PC-9 (cell line): ENCODE results near the gene CAPZB. TPM values are rescaled to one million over a fixed set of nuclear protein-coding genes. Genes with fewer than 3 reads are reported as not detected.

ENCODE experiments used
- BruUV-seq: library from RNA; stranded (reverse); fragments of 400-500 nt; replicated peaks from 2 replicates; lab custom pipeline; 2021; lab: Mats Ljungman, UMichigan
- CTCF ChIA-PET: fragments of 300-600 bp; sonication (Branson Sonifier 250); formaldehyde crosslinking; loops from one replicate; lab custom pipeline; 2022; ENCODE audit warnings: antibody characterized with exemption; lab: Charles Lee
- POLR2A ChIA-PET: fragments of 300-600 bp; sonication (Branson Sonifier 250); formaldehyde crosslinking; loops from one replicate; lab custom pipeline; 2022; ENCODE audit warnings: antibody characterized with exemption; ENCODE audit not compliant: unreplicated experiment; lab: Charles Lee
- DNase-seq, 2 experiments: peaks; one replicate each; pipeline versions ENCODE4 v3.0.0 to v3.0.0-alpha.2; 2015 to 2022; ENCODE audit warnings: mixed read lengths in 1 of 2
- H2AFZ ChIP-seq: fragments of 200-600 bp; sonication (generic); 2 replicates; pipeline ENCODE4 v1.8.1; 2017; ENCODE audit warnings: antibody characterized with exemption
- H3F3A ChIP-seq: fragments of 200-600 bp; sonication (generic); 2 replicates; pipeline ENCODE4 v1.8.1; 2017; ENCODE audit warnings: antibody characterized with exemption, mild to moderate bottlenecking, low read depth; ENCODE audit not compliant: insufficient read depth
- H3K27ac ChIP-seq: fragments of 200-600 bp; sonication (generic); 2 replicates; pipeline ENCODE4 v1.6.1; 2016; ENCODE audit warnings: mixed run types
- H3K27me3 ChIP-seq: fragments of 200-600 bp; sonication (generic); 2 replicates; pipeline ENCODE4 v1.6.1; 2016; ENCODE audit warnings: low read depth, mixed run types; ENCODE audit not compliant: insufficient read depth
- H3K36me3 ChIP-seq: fragments of 200-600 bp; sonication (generic); 2 replicates; pipeline ENCODE4 v1.6.1; 2016; ENCODE audit warnings: low read depth, mixed run types
- H3K4me1 ChIP-seq: fragments of 200-600 bp; sonication (generic); replicated peaks from 2 replicates; pipeline ENCODE4 v1.6.1; 2016; ENCODE audit warnings: mixed run types; ENCODE audit not compliant: insufficient read depth
- H3K4me2 ChIP-seq: fragments of 200-600 bp; sonication (generic); 2 replicates; pipeline ENCODE4 v1.6.1; 2017; ENCODE audit warnings: mixed run types
- H3K4me3 ChIP-seq: fragments of 200-600 bp; sonication (generic); 2 replicates; pipeline ENCODE4 v1.6.1; 2016; ENCODE audit warnings: mixed run types
- H3K79me2 ChIP-seq: fragments of 200-600 bp; sonication (generic); 2 replicates; pipeline ENCODE4 v1.6.1; 2017; ENCODE audit warnings: low read depth, mixed run types
- H3K9me2 ChIP-seq: fragments of 200-600 bp; sonication (generic); 2 replicates; pipeline ENCODE4 v1.8.1; 2017; ENCODE audit warnings: mild to moderate bottlenecking; ENCODE audit not compliant: insufficient read depth
- H3K9me3 ChIP-seq: fragments of 200-600 bp; sonication (generic); 2 replicates; pipeline ENCODE4 v1.8.1; 2016; ENCODE audit warnings: low read depth; ENCODE audit not compliant: insufficient read depth
- H4K20me1 ChIP-seq: fragments of 200-600 bp; sonication (generic); 2 replicates; pipeline ENCODE4 v1.8.1; 2017; ENCODE audit not compliant: insufficient read depth
- EZH2 ChIP-seq: fragments of 200-600 bp; sonication (generic); IDR thresholded peaks from 2 replicates; pipeline ENCODE4 v1.8.0; 2017; ENCODE audit warnings: antibody characterized with exemption, low read depth
- intact Hi-C: fragments of 100-400 bp; cut with micrococcal nuclease; formaldehyde crosslinking; loops from one replicate; pipeline ENCODE4 v1.10.0; 2022; ENCODE audit not compliant: unreplicated experiment
- total RNA-seq: library from RNA; stranded (reverse); gene quantifications from 2 replicates; pipeline ENCODE4 v1.2.3, GENCODE V29; 2021
- TF ChIP-seq, protein P1 (sequence below): fragments of 200-600 bp; sonication (generic); conservative IDR thresholded peaks from 2 replicates; pipeline ENCODE4 v1.6.1; 2017; ENCODE audit warnings: mixed run types, antibody characterized with exemption, mild to moderate bottlenecking, moderate library complexity

CAPZB gene
- total RNA-seq, 1 experiment from 2014 or later, result 222 TPM

DNA sequence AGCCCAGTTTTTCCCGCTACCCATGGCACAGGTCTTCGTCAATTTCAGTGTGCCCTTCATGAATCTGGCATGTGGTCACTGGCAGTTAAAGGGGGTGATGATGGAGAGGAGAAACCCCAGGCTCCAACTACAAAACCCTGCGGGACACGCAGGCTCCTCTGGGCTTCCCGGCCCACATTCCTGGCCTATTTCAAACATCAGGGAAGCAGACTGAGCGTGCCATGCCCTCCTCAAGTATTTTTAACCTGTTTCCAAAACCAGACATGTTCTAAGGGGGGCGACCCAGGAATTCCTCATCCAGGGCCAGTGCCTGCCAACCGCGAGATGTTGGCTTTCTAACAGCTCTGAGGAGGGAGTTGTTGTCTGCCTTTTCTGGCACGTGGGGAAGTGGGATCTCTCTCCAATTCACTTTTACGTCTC is 85.1 kb downstream of the CAPZB start:
- no peak overlapping the region for H2AFZ ChIP-seq
- TSS peak; percentile 5 for BruUV-seq
- no peak overlapping the region for H3K27ac ChIP-seq
- H3K79me2 ChIP-seq, result no peaks in the 10 kb centered on the region; the same call in 1 of the 2 replicates
- H3K27me3 ChIP-seq, result no peaks in the 10 kb centered on the region
- no peaks in the 10 kb centered on the region for H3K4me1 ChIP-seq
- TF ChIP-seq EZH2, result no peak
- TF ChIP-seq, protein P1, sequence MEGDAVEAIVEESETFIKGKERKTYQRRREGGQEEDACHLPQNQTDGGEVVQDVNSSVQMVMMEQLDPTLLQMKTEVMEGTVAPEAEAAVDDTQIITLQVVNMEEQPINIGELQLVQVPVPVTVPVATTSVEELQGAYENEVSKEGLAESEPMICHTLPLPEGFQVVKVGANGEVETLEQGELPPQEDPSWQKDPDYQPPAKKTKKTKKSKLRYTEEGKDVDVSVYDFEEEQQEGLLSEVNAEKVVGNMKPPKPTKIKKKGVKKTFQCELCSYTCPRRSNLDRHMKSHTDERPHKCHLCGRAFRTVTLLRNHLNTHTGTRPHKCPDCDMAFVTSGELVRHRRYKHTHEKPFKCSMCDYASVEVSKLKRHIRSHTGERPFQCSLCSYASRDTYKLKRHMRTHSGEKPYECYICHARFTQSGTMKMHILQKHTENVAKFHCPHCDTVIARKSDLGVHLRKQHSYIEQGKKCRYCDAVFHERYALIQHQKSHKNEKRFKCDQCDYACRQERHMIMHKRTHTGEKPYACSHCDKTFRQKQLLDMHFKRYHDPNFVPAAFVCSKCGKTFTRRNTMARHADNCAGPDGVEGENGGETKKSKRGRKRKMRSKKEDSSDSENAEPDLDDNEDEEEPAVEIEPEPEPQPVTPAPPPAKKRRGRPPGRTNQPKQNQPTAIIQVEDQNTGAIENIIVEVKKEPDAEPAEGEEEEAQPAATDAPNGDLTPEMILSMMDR, result no peak
- intact Hi-C loops, result no loop called here
- no peak overlapping the region for H3K4me2 ChIP-seq
- H3K9me3 ChIP-seq, result no peaks in the 10 kb centered on the region
- POLR2A ChIA-PET, result no interaction called here
- CTCF ChIA-PET, result no interaction called here
- peaks cover 7% of the 10 kb centered on the region; the same call in 1 of the 2 replicates for H4K20me1 ChIP-seq
- no peaks in the 10 kb centered on the region for H3F3A ChIP-seq
- H3K36me3 ChIP-seq, result no peaks in the 10 kb centered on the region
- no peak for DNase-seq
- no peaks in the 10 kb centered on the region for H3K9me2 ChIP-seq
- H3K4me3 ChIP-seq, result no peak overlapping the region

DNA sequence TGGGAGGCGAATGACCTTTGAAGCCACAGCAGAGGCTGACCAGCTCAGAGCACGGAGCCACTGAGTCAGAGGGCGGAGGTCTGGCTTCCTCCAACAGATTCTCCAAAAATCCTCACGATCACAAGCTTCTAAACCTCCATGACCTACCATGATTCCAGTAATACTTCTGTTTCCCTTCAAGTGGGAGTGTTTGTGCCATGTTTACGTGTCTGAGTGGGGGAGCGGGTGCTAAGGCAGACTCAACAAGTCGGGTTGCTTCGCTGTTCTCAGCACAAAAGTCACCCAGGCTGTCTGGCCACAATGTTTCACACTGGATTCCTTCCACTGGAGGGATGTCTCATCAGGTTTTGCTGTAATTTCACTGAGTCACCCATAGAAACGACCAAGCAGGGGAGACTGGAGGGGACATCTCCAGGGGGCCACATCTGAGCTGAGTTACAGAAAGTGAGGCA is 87.0 kb downstream of the CAPZB start:
- Histone ChIP-seq H3K36me3 (no peaks in the 10 kb centered on the region), H2AFZ (no peak overlapping the region), H3K4me3 (no peak overlapping the region), H3K9me2 (no peaks in the 10 kb centered on the region), H3F3A (no peaks in the 10 kb centered on the region), H3K79me2 (no peaks in the 10 kb centered on the region), H3K4me2 (no peak overlapping the region), H4K20me1 (peaks cover 7% of the 10 kb centered on the region; the same call in 1 of the 2 replicates), H3K9me3 (no peaks in the 10 kb centered on the region), H3K27ac (no peak overlapping the region), H3K27me3 (no peaks in the 10 kb centered on the region), H3K4me1 (no peaks in the 10 kb centered on the region)
- no peak for TF ChIP-seq EZH2
- TF ChIP-seq, protein P1, result no peak
- ChIA-PET POLR2A (no interaction called here), CTCF (interaction anchor here (0.6 kb wide), 1 partner anchor 57 kb away, joined by 3 read pairs; no protein-coding TSS in a partner anchor)
- peak in 1 of 2 experiments; percentile 27 for DNase-seq
- no TSS peak for BruUV-seq
- intact Hi-C loops, result loop anchor here (10.0 kb wide), 2 partner anchors 86 to 186 kb away; partner anchors contain the start of gene CAPZB

DNA sequence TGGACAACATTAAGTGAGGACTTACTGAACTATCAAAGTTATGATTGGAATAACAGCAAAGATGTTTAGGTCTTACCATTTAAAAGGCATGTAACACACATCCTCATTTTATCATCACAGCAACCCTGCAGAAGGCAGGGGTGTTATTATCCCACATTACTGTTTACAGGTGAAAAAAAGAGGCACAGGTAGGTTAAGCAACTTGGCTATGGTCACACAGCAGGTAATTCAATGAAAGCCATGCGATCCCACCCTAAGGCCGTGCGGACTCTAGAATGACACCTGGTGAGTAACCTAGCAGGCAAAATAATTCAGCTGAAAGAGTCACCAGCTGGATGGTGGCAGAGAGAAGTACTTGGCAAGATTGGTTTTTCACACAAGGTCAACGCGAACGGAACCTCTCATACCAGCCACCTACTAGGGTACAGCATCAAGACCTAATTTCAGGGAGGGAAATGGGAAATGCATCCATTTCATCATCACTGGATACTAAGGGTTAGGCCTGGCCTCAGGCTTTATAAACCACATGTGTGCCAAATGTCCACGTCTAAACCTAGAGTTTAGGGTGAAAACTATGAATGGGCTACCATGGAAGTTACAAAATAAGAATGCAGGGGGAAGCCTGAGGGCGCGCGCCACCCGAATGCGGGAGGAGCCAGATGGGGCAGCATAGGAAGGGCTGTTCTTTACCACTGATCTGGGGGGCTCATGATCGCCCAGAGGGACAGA is 88.0 kb downstream of the CAPZB start:
- intact Hi-C loops, result loop anchor here (10.0 kb wide), 2 partner anchors 87 to 187 kb away; partner anchors contain the start of gene CAPZB
- Histone ChIP-seq H4K20me1 (peaks cover 7% of the 10 kb centered on the region; the same call in 1 of the 2 replicates), H3K4me3 (no peak overlapping the region), H3K27me3 (no peaks in the 10 kb centered on the region), H3K27ac (no peak overlapping the region), H3F3A (no peaks in the 10 kb centered on the region), H3K4me1 (no peaks in the 10 kb centered on the region), H3K9me3 (no peaks in the 10 kb centered on the region), H3K9me2 (no peaks in the 10 kb centered on the region), H3K4me2 (no peak overlapping the region), H3K79me2 (no peaks in the 10 kb centered on the region), H2AFZ (no peak overlapping the region), H3K36me3 (no peaks in the 10 kb centered on the region)
- DNase-seq, result no peak
- ChIA-PET CTCF (no interaction called here), POLR2A (no interaction called here)
- BruUV-seq, result no TSS peak
- TF ChIP-seq, protein P1, result no peak
- no peak for TF ChIP-seq EZH2
